GM12875 (cell line): ENCODE results near the gene OAS2.

Source experiments
- H3K4me3 ChIP-seq: one replicate; pipeline ENCODE4 v1.5.1; 2011; ENCODE audit warnings: low read depth, low read length, control low read depth
- CTCF ChIP-seq: IDR thresholded peaks from 2 replicates; pipeline ENCODE4 v1.5.1; 2011; ENCODE audit warnings: low read depth, mild to moderate bottlenecking, control low read depth, inconsistent platforms, low read length, moderate library complexity, borderline replicate concordance; ENCODE audit not compliant: insufficient read depth

The OAS2 gene

GRCh38 chr12:113002676-113003075 lies 24.4 kb downstream of the OAS2 start:
- no peak overlapping the region for H3K4me3 ChIP-seq
- no peak for TF ChIP-seq CTCF

GRCh38 chr12:113003636-113004035 lies 25.3 kb downstream of the OAS2 start:
- no peak for TF ChIP-seq CTCF
- H3K4me3 ChIP-seq, result no peak overlapping the region

- no peak overlapping the region for H3K4me3 ChIP-seq
- TF ChIP-seq CTCF, result peak; percentile 14; the same call in 1 of the 2 replicates
Observed at GRCh38 chr12:113005762-113006161, 27.4 kb downstream of the OAS2 start.

- no peak for TF ChIP-seq CTCF
- H3K4me3 ChIP-seq, result no peak overlapping the region
Observed at GRCh38 chr12:113006206-113006605, 27.9 kb downstream of the OAS2 start.

GRCh38 chr12:113006641-113007040 lies 28.3 kb downstream of the OAS2 start:
- TF ChIP-seq CTCF, result no peak

GRCh38 chr12:113007166-113007565 lies 28.8 kb downstream of the OAS2 start:
- H3K4me3 ChIP-seq, result no peak overlapping the region
- TF ChIP-seq CTCF, result no peak

More at GRCh38 chr12:113006641-113007040, 28.3 kb downstream of the OAS2 start:
- no peak overlapping the region for H3K4me3 ChIP-seq

GRCh38 chr12:113010701-113011100 lies 32.4 kb downstream of the OAS2 start:
- H3K4me3 ChIP-seq, result no peak overlapping the region
- TF ChIP-seq CTCF, result no peak
